K562 (cell line): ENCODE results near the gene RRBP1.

Experiments used
- CCAR2 ChIP-seq: fragments of 200-400 bp; formaldehyde crosslinking; IDR thresholded peaks from 2 replicates; pipeline ENCODE4 v1.6.1; 2017; ENCODE audit warnings: mild to moderate bottlenecking, low read depth, low read length
- CUX1 ChIP-seq: fragments of 200-800 bp; sonication (Bioruptor generic); IDR thresholded peaks from 2 replicates; pipeline ENCODE4 v1.6.1; 2016; ENCODE audit warnings: missing genetic modification characterization, missing compliant biosample characterization
- FOSL1 ChIP-seq: fragments of 200-800 bp; sonication (Bioruptor generic); conservative IDR thresholded peaks from 2 replicates; pipeline ENCODE4 v1.6.1; 2016; ENCODE audit warnings: missing genetic modification characterization, missing compliant biosample characterization
- GTF2F1 ChIP-seq: IDR thresholded peaks from 2 replicates; pipeline ENCODE4 v1.6.1; 2011; ENCODE audit warnings: low read depth, low read length, improper control_type of control experiment
- HMG20B ChIP-seq: fragments of 250-450 bp; sonication (Bioruptor Pico); IDR thresholded peaks from 2 replicates; pipeline ENCODE4 v1.5.0; 2021; ENCODE audit warnings: mild to moderate bottlenecking
- POLR2A ChIP-seq: fragments of 450-650 bp; conservative IDR thresholded peaks from 2 replicates; pipeline ENCODE4 v1.6.1; 2016
- POLR2AphosphoS5 ChIP-seq: IDR thresholded peaks from 2 replicates; pipeline ENCODE4 v1.6.1; 2011; ENCODE audit warnings: mild to moderate bottlenecking, low read depth, low read length, moderate library complexity; ENCODE audit not compliant: control insufficient read depth, insufficient read depth
- SREBF1 ChIP-seq: fragments of 150-350 bp; IDR thresholded peaks from 2 replicates; pipeline ENCODE4 v1.6.1; 2014; ENCODE audit warnings: antibody characterized with exemption, low read depth, low read length, borderline replicate concordance

- TF ChIP-seq CCAR2 (no peak), GTF2F1 (no peak), FOSL1 (no peak), POLR2AphosphoS5 (no peak), POLR2A (no peak), HMG20B (CRISPR knock-in tag) (no peak), SREBF1 (no peak), CUX1 (CRISPR knock-in tag) (no peak)
Measured at GRCh38 chr20:17605131-17605660, 76.8 kb downstream of the RRBP1 start.
